ENCODE results near the gene CTNS.
"Not testable (repeated sequence)": the region's sequence is repeated elsewhere in the genome, so short reads cannot be mapped to it uniquely, and the experiment has no call there.

DNA sequence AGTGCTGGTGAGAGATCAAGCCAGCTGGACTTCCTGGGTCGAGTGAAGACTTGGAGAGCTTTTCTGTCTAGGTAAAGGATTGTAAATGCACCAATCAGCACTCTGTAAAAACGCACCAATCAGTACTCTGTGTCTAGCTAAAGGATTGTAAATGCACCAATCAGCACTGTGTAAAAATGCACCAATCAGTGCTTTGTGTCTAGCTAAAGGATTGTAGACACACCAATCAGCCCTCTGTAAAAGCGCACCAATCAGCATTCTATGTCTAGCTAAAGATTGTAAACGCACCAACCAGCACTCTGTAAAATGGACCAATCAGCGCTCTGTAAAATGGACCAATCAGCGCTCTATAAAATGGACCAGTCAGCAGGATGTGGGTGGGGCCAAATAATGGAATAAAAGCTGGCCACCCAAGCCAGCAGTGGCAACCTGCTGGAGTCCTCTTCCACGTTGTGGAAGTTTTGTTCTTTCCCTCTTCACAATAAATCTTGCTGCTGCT, 65.5 kb downstream of the CTNS start:
- not testable (repeated sequence) for TF ChIP-seq EP300, CTCF, POLR2AphosphoS5, POLR2A (IDR thresholded peaks at IDR 0.05)

All from stomach (tissue), 4 donors.